Measurements from ENCODE around the gene ADAM19.
A peak's percentile ranks its signal among the peaks of the same experiment; 100 is the strongest.

The ADAM19 gene

GRCh38 chr5:157611571-157612476, 36.2 kb upstream of the ADAM19 start:
- H2AK5ac ChIP-seq (ENCODE audit: low read length, severe bottlenecking): no peak overlapping the region
- H3K4me3 ChIP-seq (ENCODE audit: insufficient read depth in 1 of 2, low read depth in 1 of 2, low read length in 2 of 2): no peak overlapping the region
- H3K79me1 ChIP-seq (replicated peaks; ENCODE audit: low read length, poor library complexity, severe bottlenecking): no peaks in the 10 kb centered on the region
- no peaks in the 10 kb centered on the region for H3K9me3 ChIP-seq (ENCODE audit: control insufficient read depth, low read length)
- H3K4ac ChIP-seq (ENCODE audit: low read depth in 1 of 2, low read length in 2 of 2): no peak overlapping the region
- no peak overlapping the region for H4K91ac ChIP-seq (ENCODE audit: low read length)
- no peak overlapping the region for H2BK15ac ChIP-seq (ENCODE audit: low read depth, poor library complexity, severe bottlenecking)
- H3K18ac ChIP-seq (ENCODE audit: low read depth in 1 of 2, low read length in 2 of 2): peak overlapping the region in 1 of 2 experiments; percentile 25
- no peak overlapping the region for H2BK120ac ChIP-seq (ENCODE audit: low read depth, low read length)
- H3K4me2 ChIP-seq (ENCODE audit: low read length, poor library complexity, severe bottlenecking): no peak overlapping the region
- WGBS: 93% methylated on average over 10 of the region's 10 CpGs
- H4K8ac ChIP-seq (ENCODE audit: low read length): no peak overlapping the region
- H2AFZ ChIP-seq (ENCODE audit: low read depth, low read length): no peak overlapping the region
- H3K36me3 ChIP-seq (ENCODE audit: control insufficient read depth in 1 of 2, insufficient read depth in 2 of 2, low read depth in 1 of 2, low read length in 2 of 2): no peaks in the 10 kb centered on the region
- no peak overlapping the region for H2BK12ac ChIP-seq (ENCODE audit: low read length in 2 of 2)
- H3K14ac ChIP-seq (ENCODE audit: low read length in 2 of 2): no peak overlapping the region
- no peaks in the 10 kb centered on the region for H3K27me3 ChIP-seq (ENCODE audit: control insufficient read depth in 1 of 2, insufficient read depth in 1 of 2, low read length in 2 of 2)
- H3K4me1 ChIP-seq (ENCODE audit: control insufficient read depth, insufficient read depth, low read depth, low read length): peaks cover 3% of the 10 kb centered on the region
- H3K23ac ChIP-seq (ENCODE audit: low read length in 2 of 2): no peak overlapping the region
- DNase-seq: no peak
- no peak overlapping the region for H3K9ac ChIP-seq (ENCODE audit: low read length)
- no peak overlapping the region for H3K27ac ChIP-seq (ENCODE audit: low read length, poor library complexity, severe bottlenecking)
- H2BK5ac ChIP-seq (ENCODE audit: low read depth, low read length, poor library complexity, severe bottlenecking): no peak overlapping the region

- WGBS: 63% methylated on average over 3 of the region's 5 CpGs
- no peak overlapping the region for H4K91ac ChIP-seq (ENCODE audit: low read length)
Measured at GRCh38 chr5:157610990-157611389, 35.4 kb upstream of the ADAM19 start.

GRCh38 chr5:157608972-157609565, 33.5 kb upstream of the ADAM19 start:
- no peaks in the 10 kb centered on the region for H3K9me3 ChIP-seq (ENCODE audit: control insufficient read depth, low read length)
- H2BK12ac ChIP-seq (ENCODE audit: low read length in 2 of 2): no peak overlapping the region
- H2BK15ac ChIP-seq (ENCODE audit: low read depth, poor library complexity, severe bottlenecking): no peak overlapping the region
- H3K4ac ChIP-seq (ENCODE audit: low read depth in 1 of 2, low read length in 2 of 2): no peak overlapping the region
- H3K14ac ChIP-seq (ENCODE audit: low read length in 2 of 2): no peak overlapping the region
- H3K9ac ChIP-seq (ENCODE audit: low read length): no peak overlapping the region
- no peak for DNase-seq
- H3K18ac ChIP-seq (ENCODE audit: low read depth in 1 of 2, low read length in 2 of 2): no peak overlapping the region
- H3K23ac ChIP-seq (ENCODE audit: low read length in 2 of 2): no peak overlapping the region
- H3K4me3 ChIP-seq (ENCODE audit: insufficient read depth in 1 of 2, low read depth in 1 of 2, low read length in 2 of 2): no peak overlapping the region
- no peak overlapping the region for H4K91ac ChIP-seq (ENCODE audit: low read length)
- H2BK120ac ChIP-seq (ENCODE audit: low read depth, low read length): no peak overlapping the region
- H2BK5ac ChIP-seq (ENCODE audit: low read depth, low read length, poor library complexity, severe bottlenecking): no peak overlapping the region
- WGBS: 90% methylated on average over 7 of the region's 8 CpGs
- H3K4me2 ChIP-seq (ENCODE audit: low read length, poor library complexity, severe bottlenecking): no peak overlapping the region
- no peak overlapping the region for H2AK5ac ChIP-seq (ENCODE audit: low read length, severe bottlenecking)
- no peak overlapping the region for H2AFZ ChIP-seq (ENCODE audit: low read depth, low read length)
- H3K79me1 ChIP-seq (replicated peaks; ENCODE audit: low read length, poor library complexity, severe bottlenecking): no peaks in the 10 kb centered on the region
- H3K27ac ChIP-seq (ENCODE audit: low read length, poor library complexity, severe bottlenecking): no peak overlapping the region
- H3K4me1 ChIP-seq (ENCODE audit: control insufficient read depth, insufficient read depth, low read depth, low read length): peaks cover 7% of the 10 kb centered on the region
- no peaks in the 10 kb centered on the region for H3K27me3 ChIP-seq (ENCODE audit: control insufficient read depth in 1 of 2, insufficient read depth in 1 of 2, low read length in 2 of 2)
- H3K36me3 ChIP-seq (ENCODE audit: control insufficient read depth in 1 of 2, insufficient read depth in 2 of 2, low read depth in 1 of 2, low read length in 2 of 2): no peaks in the 10 kb centered on the region
- H4K8ac ChIP-seq (ENCODE audit: low read length): no peak overlapping the region

More at GRCh38 chr5:157610990-157611389, 35.4 kb upstream of the ADAM19 start:
- DNase-seq: no peak
- Histone ChIP-seq H2BK12ac (ENCODE audit: low read length in 2 of 2) (no peak overlapping the region), H2BK15ac (ENCODE audit: low read depth, poor library complexity, severe bottlenecking) (no peak overlapping the region), H3K4ac (ENCODE audit: low read depth in 1 of 2, low read length in 2 of 2) (no peak overlapping the region), H3K4me3 (ENCODE audit: insufficient read depth in 1 of 2, low read depth in 1 of 2, low read length in 2 of 2) (no peak overlapping the region), H3K4me2 (ENCODE audit: low read length, poor library complexity, severe bottlenecking) (no peak overlapping the region), H2BK120ac (ENCODE audit: low read depth, low read length) (no peak overlapping the region), H2BK5ac (ENCODE audit: low read depth, low read length, poor library complexity, severe bottlenecking) (no peak overlapping the region), H3K27me3 (ENCODE audit: control insufficient read depth in 1 of 2, insufficient read depth in 1 of 2, low read length in 2 of 2) (no peaks in the 10 kb centered on the region), H3K18ac (ENCODE audit: low read depth in 1 of 2, low read length in 2 of 2) (no peak overlapping the region), H3K79me1 (replicated peaks; ENCODE audit: low read length, poor library complexity, severe bottlenecking) (no peaks in the 10 kb centered on the region), H3K9ac (ENCODE audit: low read length) (no peak overlapping the region), H3K4me1 (ENCODE audit: control insufficient read depth, insufficient read depth, low read depth, low read length) (peaks cover 6% of the 10 kb centered on the region), H3K14ac (ENCODE audit: low read length in 2 of 2) (no peak overlapping the region), H4K8ac (ENCODE audit: low read length) (no peak overlapping the region), H3K27ac (ENCODE audit: low read length, poor library complexity, severe bottlenecking) (no peak overlapping the region), H3K36me3 (ENCODE audit: control insufficient read depth in 1 of 2, insufficient read depth in 2 of 2, low read depth in 1 of 2, low read length in 2 of 2) (no peaks in the 10 kb centered on the region), H3K9me3 (ENCODE audit: control insufficient read depth, low read length) (no peaks in the 10 kb centered on the region), H2AFZ (ENCODE audit: low read depth, low read length) (no peak overlapping the region), H3K23ac (ENCODE audit: low read length in 2 of 2) (no peak overlapping the region), H2AK5ac (ENCODE audit: low read length, severe bottlenecking) (no peak overlapping the region)

- Histone ChIP-seq H4K91ac (ENCODE audit: low read length) (no peak overlapping the region), H3K18ac (ENCODE audit: low read depth in 1 of 2, low read length in 2 of 2) (no peak overlapping the region), H2BK5ac (ENCODE audit: low read depth, low read length, poor library complexity, severe bottlenecking) (no peak overlapping the region), H3K9ac (ENCODE audit: low read length) (peak overlapping the region; percentile 14), H3K4me2 (ENCODE audit: low read length, poor library complexity, severe bottlenecking) (no peak overlapping the region), H2AFZ (ENCODE audit: low read depth, low read length) (no peak overlapping the region), H3K79me1 (replicated peaks; ENCODE audit: low read length, poor library complexity, severe bottlenecking) (no peaks in the 10 kb centered on the region), H2BK15ac (ENCODE audit: low read depth, poor library complexity, severe bottlenecking) (no peak overlapping the region), H3K4me1 (ENCODE audit: control insufficient read depth, insufficient read depth, low read depth, low read length) (peaks cover 10% of the 10 kb centered on the region), H4K8ac (ENCODE audit: low read length) (no peak overlapping the region), H2BK120ac (ENCODE audit: low read depth, low read length) (no peak overlapping the region), H2BK12ac (ENCODE audit: low read length in 2 of 2) (no peak overlapping the region), H3K36me3 (ENCODE audit: control insufficient read depth in 1 of 2, insufficient read depth in 2 of 2, low read depth in 1 of 2, low read length in 2 of 2) (no peaks in the 10 kb centered on the region), H3K4me3 (ENCODE audit: insufficient read depth in 1 of 2, low read depth in 1 of 2, low read length in 2 of 2) (no peak overlapping the region), H2AK5ac (ENCODE audit: low read length, severe bottlenecking) (peak overlapping the region; percentile 13), H3K27ac (ENCODE audit: low read length, poor library complexity, severe bottlenecking) (peak overlapping the region; percentile 7), H3K9me3 (ENCODE audit: control insufficient read depth, low read length) (no peaks in the 10 kb centered on the region), H3K14ac (ENCODE audit: low read length in 2 of 2) (no peak overlapping the region), H3K27me3 (ENCODE audit: control insufficient read depth in 1 of 2, insufficient read depth in 1 of 2, low read length in 2 of 2) (no peaks in the 10 kb centered on the region), H3K23ac (ENCODE audit: low read length in 2 of 2) (no peak overlapping the region), H3K4ac (ENCODE audit: low read depth in 1 of 2, low read length in 2 of 2) (no peak overlapping the region)
- WGBS: 53% methylated on average over 6 of the region's 7 CpGs
- peak; percentile 51 for DNase-seq
Measured at GRCh38 chr5:157607371-157608161, 32.0 kb upstream of the ADAM19 start.

Data from mesenchymal stem cell (in vitro differentiated cells and primary cell).